Keratinocyte (primary cell): ENCODE results near the gene RAPGEF3. TPM values are rescaled to one million over a fixed set of nuclear protein-coding genes. Genes with fewer than 3 reads are reported as not detected.

ENCODE experiments used
- DNase-seq: peaks from one replicate; pipeline ENCODE4 v3.0.0-alpha.2; 2011; ENCODE audit warnings: low read depth, missing footprints, low spot score
- FAIRE-seq: peaks from 2 replicates; lab custom pipeline; 2011; peaks lifted over from hg19 to GRCh38; lab: Jason Lieb, UNC
- H2AFZ ChIP-seq: 2 replicates; pipeline ENCODE4 v1.6.0; 2012; ENCODE audit warnings: low read length, control low read depth, inconsistent platforms; ENCODE audit not compliant: control insufficient read depth
- H3K27ac ChIP-seq: 2 replicates; pipeline ENCODE4 v1.5.1; 2011; ENCODE audit warnings: low read length; ENCODE audit not compliant: control insufficient read depth, insufficient read depth
- H3K27me3 ChIP-seq: 3 replicates; pipeline ENCODE4 v1.6.0; 2011; ENCODE audit warnings: low read length; ENCODE audit not compliant: control insufficient read depth, insufficient read depth; ENCODE audit errors: extremely low read depth
- H3K36me3 ChIP-seq, 2 experiments: 2 replicates in 1 of 2; 3 replicates in 1 of 2; pipeline ENCODE4 v1.5.1; 2011; ENCODE audit warnings: low read length in 2 of 2, mild to moderate bottlenecking in 1 of 2; ENCODE audit not compliant: control insufficient read depth in 2 of 2, insufficient read depth in 2 of 2; ENCODE audit errors: extremely low read depth in 1 of 2
- H3K4me1 ChIP-seq: 3 replicates; pipeline ENCODE4 v1.5.1; 2011; ENCODE audit warnings: low read length; ENCODE audit not compliant: control insufficient read depth, insufficient read depth; ENCODE audit errors: extremely low read depth
- H3K4me2 ChIP-seq: 3 replicates; pipeline ENCODE4 v1.6.0; 2011; ENCODE audit warnings: low read depth, low read length; ENCODE audit not compliant: control insufficient read depth, insufficient read depth; ENCODE audit errors: extremely low read depth
- H3K4me3 ChIP-seq, 3 experiments: fragments of 200-600 bp in 1 of 3; sonication (generic) in 1 of 3; 2 replicates in 2 of 3; 3 replicates in 1 of 3; pipeline ENCODE4 v1.5.1; 2011 to 2016; ENCODE audit warnings: low read length in 3 of 3, mild to moderate bottlenecking in 3 of 3, control low read depth in 2 of 3, inconsistent platforms in 1 of 3, low read depth in 1 of 3, mixed read lengths in 1 of 3, mixed run types in 1 of 3, moderate library complexity in 1 of 3; ENCODE audit not compliant: control insufficient read depth in 2 of 3, insufficient read depth in 2 of 3; ENCODE audit errors: extremely low read depth in 1 of 3
- H3K79me2 ChIP-seq: 2 replicates; pipeline ENCODE4 v1.6.0; 2012; ENCODE audit warnings: low read length; ENCODE audit not compliant: control insufficient read depth, insufficient read depth
- H3K9ac ChIP-seq: 3 replicates; pipeline ENCODE4 v1.6.0; 2011; ENCODE audit warnings: low read length; ENCODE audit not compliant: control insufficient read depth, insufficient read depth; ENCODE audit errors: extremely low read depth
- H3K9me1 ChIP-seq: 3 replicates; pipeline ENCODE4 v1.6.0; 2011; ENCODE audit warnings: low read length; ENCODE audit not compliant: control insufficient read depth, insufficient read depth; ENCODE audit errors: extremely low read depth
- H3K9me3 ChIP-seq: 2 replicates; pipeline ENCODE4 v1.5.1; 2012; ENCODE audit warnings: low read depth, low read length; ENCODE audit not compliant: control insufficient read depth
- H4K20me1 ChIP-seq: 3 replicates; pipeline ENCODE4 v1.6.0; 2011; ENCODE audit warnings: low read length; ENCODE audit not compliant: control insufficient read depth, insufficient read depth; ENCODE audit errors: extremely low read depth
- CTCF ChIP-seq, 3 experiments: IDR thresholded peaks in 1 of 3; conservative IDR thresholded peaks in 1 of 3; optimal IDR thresholded peaks in 1 of 3; 2 replicates in 2 of 3; 3 replicates in 1 of 3; pipeline versions ENCODE3 to v1.5.1; 2011; ENCODE audit warnings: low read length in 3 of 3, mild to moderate bottlenecking in 3 of 3, moderate library complexity in 2 of 3, control low read depth in 1 of 3, inconsistent platforms in 1 of 3; ENCODE audit not compliant: insufficient read depth in 2 of 3; ENCODE audit errors: extremely low read depth in 1 of 3
- EZH2 ChIP-seq: IDR thresholded peaks from one replicate; pipeline ENCODE4 v1.6.1; 2012; ENCODE audit warnings: inconsistent platforms, mild to moderate bottlenecking, low read length, moderate library complexity
- dilution Hi-C: fragments of 300-500 bp; cut with MboI; formaldehyde crosslinking; loops from one replicate; pipeline ENCODE4 v1.7.0; 2020; ENCODE audit warnings: low sequenced_read_pairs; ENCODE audit not compliant: extremely low pct_ligation_motif_present
- polyA plus RNA-seq, 5 experiments: library from polyadenylated mRNA; depleted of rRNA in 3 of 5; stranded (reverse) in 3 of 5; stranded (forward) in 1 of 5; unstranded in 1 of 5; fragments of >200 nt; gene quantifications; 1 replicate in 1 of 5; 2 replicates in 3 of 5; 3 replicates in 1 of 5; pipeline versions ENCODE4 v1.2.1 to v1.2.3, GENCODE V29; 2011 to 2012; ENCODE audit warnings: missing spikeins in 2 of 5, low read depth in 1 of 5, low replicate concordance in 1 of 5

The RAPGEF3 gene
- polyA plus RNA-seq, 1 donor (not counting 4 experiments of a cell fraction or from before 2014, with no cell fraction given) = 5.1 TPM

- Histone ChIP-seq H3K27me3 (no peaks in the 10 kb centered on the region), H3K9me1 (peaks cover 3% of the 10 kb centered on the region), H3K4me1 (peaks cover 54% of the 10 kb centered on the region), H3K4me3 (peak overlapping the region in 2 of 3 experiments; percentile 28 to 61), H3K9ac (peak overlapping the region; percentile 71), H3K4me2 (peak overlapping the region; percentile 89), H3K9me3 (no peaks in the 10 kb centered on the region), H3K79me2 (peaks cover 15% of the 10 kb centered on the region), H3K36me3 (peaks cover 2 to 4% of the 10 kb centered on the region in 2 experiments), H4K20me1 (no peaks in the 10 kb centered on the region), H3K27ac (peak overlapping the region; percentile 24), H2AFZ (peak overlapping the region; percentile 79)
- no peak for FAIRE-seq
- DNase-seq = no peak
- TF ChIP-seq CTCF (optimal IDR thresholded peaks at IDR 0.05 in 1 of 3, IDR thresholded peaks at IDR 0.05 in 1 of 3, conservative IDR thresholded peaks at IDR 0.05 in 1 of 3; ENCODE audit: extremely low read depth in 1 of 3, insufficient read depth in 2 of 3, low read length in 3 of 3) = no peak
- no peak for TF ChIP-seq EZH2
- dilution Hi-C loops = no loop called here
Observed at GRCh38 chr12:47772738-47773061, 14.0 kb upstream of the RAPGEF3 start.

GRCh38 chr12:47772094-47772660, 13.5 kb upstream of the RAPGEF3 start:
- H3K4me1 ChIP-seq = peaks cover 60% of the 10 kb centered on the region
- peaks cover 2 to 4% of the 10 kb centered on the region in 2 experiments for H3K36me3 ChIP-seq
- H3K79me2 ChIP-seq = peaks cover 15% of the 10 kb centered on the region
- H3K9ac ChIP-seq = no peak overlapping the region
- H4K20me1 ChIP-seq = no peaks in the 10 kb centered on the region
- no peak overlapping the region for H3K4me3 ChIP-seq
- H3K27ac ChIP-seq = no peak overlapping the region
- H2AFZ ChIP-seq = no peak overlapping the region
- H3K27me3 ChIP-seq = no peaks in the 10 kb centered on the region
- dilution Hi-C loops = no loop called here
- TF ChIP-seq CTCF (optimal IDR thresholded peaks at IDR 0.05 in 1 of 3, IDR thresholded peaks at IDR 0.05 in 1 of 3, conservative IDR thresholded peaks at IDR 0.05 in 1 of 3; ENCODE audit: extremely low read depth in 1 of 3, insufficient read depth in 2 of 3, low read length in 3 of 3) = no peak
- no peak for TF ChIP-seq EZH2
- H3K9me3 ChIP-seq = no peaks in the 10 kb centered on the region
- peaks cover 3% of the 10 kb centered on the region for H3K9me1 ChIP-seq
- peak overlapping the region; percentile 89 for H3K4me2 ChIP-seq
- FAIRE-seq (no peak), DNase-seq (no peak)
